T-helper 17 cell (primary cell): ENCODE results near the gene VSIG2. TPM values are rescaled to one million over a fixed set of nuclear protein-coding genes. Genes with fewer than 3 reads are reported as not detected.

Experiments used
- ATAC-seq: fragments of 150-1000 bp; cut with Tn5 transposase; 2 replicates; pipeline ENCODE4 v1.10.0; 2021; ENCODE audit warnings: mild to moderate bottlenecking, moderate library complexity
- DNase-seq, 3 donors: peaks; one replicate each; pipeline versions ENCODE4 v3.0.0 to v3.0.0-alpha.2; 2020 to 2021
- H3K9me3 ChIP-seq: one replicate; pipeline ENCODE4 v1.7.0; 2013; ENCODE audit warnings: low read length, mild to moderate bottlenecking; ENCODE audit not compliant: control insufficient read depth, poor library complexity, severe bottlenecking
- H3K27ac Mint-ChIP-seq: one replicate; pipeline ENCODE4 v1.8.0; 2022; ENCODE audit warnings: mild to moderate bottlenecking, moderate library complexity, mixed read lengths
- H3K27me3 Mint-ChIP-seq: one replicate; pipeline ENCODE4 v1.8.0; 2022; ENCODE audit warnings: mixed read lengths
- H3K36me3 Mint-ChIP-seq: one replicate; pipeline ENCODE4 v1.8.0; 2022; ENCODE audit warnings: low read depth, mixed read lengths
- H3K4me1 Mint-ChIP-seq: one replicate; pipeline ENCODE4 v1.8.0; 2022; ENCODE audit warnings: mild to moderate bottlenecking, mixed read lengths
- H3K4me3 Mint-ChIP-seq: one replicate; pipeline ENCODE4 v1.8.0; 2022; ENCODE audit warnings: mild to moderate bottlenecking, moderate library complexity, mixed read lengths
- total RNA-seq, 4 donors: library from RNA in 2 of 4; stranded (reverse) in 2 of 4; gene quantifications; one replicate each; pipeline ENCODE4 v1.2.3 and lab custom pipeline; 2022 to 2026

VSIG2 gene
- total RNA-seq, 2 donors from 2014 or later: 0.32 to 0.57 TPM

DNA sequence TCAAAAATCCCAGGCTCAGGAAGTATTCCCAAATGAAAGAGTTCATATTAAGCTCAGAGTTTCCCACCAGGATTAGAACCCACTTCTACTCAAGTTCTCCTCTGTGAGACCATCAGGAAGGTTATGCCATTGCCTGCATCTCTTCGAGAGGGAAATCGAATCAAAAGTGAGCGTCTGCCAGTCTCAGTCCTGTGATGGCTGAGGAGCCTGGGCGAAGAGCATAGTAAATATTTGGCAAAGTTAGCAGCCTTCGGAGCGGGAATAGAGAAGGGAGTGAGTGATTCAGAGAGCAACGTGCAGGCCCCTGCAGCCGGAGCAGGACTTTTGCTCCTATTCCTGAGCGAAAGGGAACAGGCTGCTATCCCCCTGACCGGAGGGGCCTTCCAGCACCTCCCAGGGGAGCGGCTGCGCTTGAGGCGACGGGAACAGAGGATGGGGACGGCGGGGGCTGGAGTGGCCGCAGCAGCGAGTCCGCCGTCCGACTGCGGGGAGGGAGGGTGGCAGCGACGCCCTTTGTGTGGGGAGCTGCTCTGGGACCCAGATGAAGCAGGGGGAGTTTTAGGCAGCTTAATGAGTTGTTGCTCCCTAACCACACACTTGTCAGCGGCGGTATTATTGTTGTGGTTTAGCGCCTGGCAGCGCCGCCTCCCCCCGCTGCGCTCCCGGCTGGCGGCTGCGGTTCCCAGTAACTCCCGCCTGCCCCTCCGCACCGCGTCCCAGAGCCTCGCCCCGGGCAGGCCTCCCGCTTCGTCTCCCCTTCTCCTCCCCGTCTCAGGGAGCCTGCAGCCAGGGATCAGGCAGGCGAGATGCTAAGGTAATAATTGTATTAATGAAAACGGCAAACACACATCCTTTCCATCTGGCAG lies 34.0 kb downstream of the VSIG2 start:
- H3K4me3 Mint-ChIP-seq: peak overlapping the region; percentile 87
- ATAC-seq: peak; percentile 80
- H3K36me3 Mint-ChIP-seq: peaks cover 2% of the 10 kb centered on the region

DNA sequence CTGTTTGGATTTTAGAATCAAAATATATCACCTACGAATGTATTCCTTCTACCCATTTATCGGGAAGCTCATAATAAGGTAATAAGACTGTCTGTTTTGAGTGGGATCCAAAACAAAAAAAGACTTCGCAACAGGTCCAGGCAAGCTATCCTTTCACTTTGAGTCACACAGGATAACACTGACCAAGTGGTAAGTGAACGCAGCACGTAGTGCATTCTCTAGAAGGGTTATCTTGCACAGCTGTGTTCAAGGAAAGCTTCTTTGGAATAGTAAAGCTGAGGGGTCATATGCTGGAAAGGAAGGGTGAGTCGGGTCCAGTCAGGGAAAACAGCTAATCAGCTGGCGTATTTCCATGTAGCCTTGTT lies 34.7 kb downstream of the VSIG2 start:
- Mint-ChIP-seq H3K4me1 (peaks cover 17% of the 10 kb centered on the region), H3K36me3 (peaks cover 3% of the 10 kb centered on the region), H3K27ac (peak overlapping the region; percentile 79), H3K4me3 (peak overlapping the region; percentile 87), H3K27me3 (peaks cover 75% of the 10 kb centered on the region)
- DNase-seq: no peak
- no peak for ATAC-seq
- H3K9me3 ChIP-seq: peaks cover 2% of the 10 kb centered on the region

More for the DNA sequence above, 34.0 kb downstream of the VSIG2 start:
- DNase-seq: peak in 1 of 3 donors; percentile 13
- peaks cover 1% of the 10 kb centered on the region for H3K9me3 ChIP-seq
- Mint-ChIP-seq H3K4me1 (peaks cover 23% of the 10 kb centered on the region), H3K27me3 (peaks cover 80% of the 10 kb centered on the region), H3K27ac (peak overlapping the region; percentile 79)

DNA sequence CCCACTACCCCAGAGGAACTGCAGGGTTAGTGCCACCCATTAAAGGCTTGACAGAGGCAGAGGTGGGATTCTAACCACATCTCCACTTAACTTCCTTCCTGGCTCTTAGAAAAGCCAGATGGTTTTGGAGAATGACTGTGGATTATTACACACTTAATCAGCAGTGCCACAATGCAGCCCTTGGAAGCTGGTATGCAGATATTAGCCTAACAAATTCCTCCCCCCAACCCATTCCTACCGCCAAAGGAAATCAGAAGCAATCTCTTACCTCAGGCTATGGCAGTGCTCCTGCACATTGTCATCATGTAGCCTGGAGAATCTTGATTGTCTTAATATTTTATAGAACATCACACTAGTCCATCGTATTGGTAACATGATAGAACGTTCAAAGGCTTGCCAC lies 35.5 kb downstream of the VSIG2 start:
- peak overlapping the region; percentile 25 for H3K4me3 Mint-ChIP-seq
- peaks cover 67% of the 10 kb centered on the region for H3K27me3 Mint-ChIP-seq

DNA sequence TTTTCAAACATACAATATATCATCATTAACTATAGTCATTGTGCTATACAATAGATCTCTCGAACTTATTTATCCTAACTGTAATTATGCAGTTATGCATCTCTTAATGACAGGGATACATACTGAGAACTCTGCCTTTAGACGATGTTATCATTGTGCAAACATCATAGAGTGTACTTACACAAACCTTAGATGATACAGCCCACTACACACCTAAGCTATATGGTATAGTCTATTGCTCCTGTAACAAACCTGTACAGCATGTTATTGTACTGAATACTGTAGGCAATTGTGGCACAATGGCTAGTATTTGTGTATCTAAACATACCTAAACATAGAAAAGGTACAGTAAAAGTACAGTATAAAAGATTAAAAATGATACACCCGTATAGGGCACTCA lies 39.7 kb downstream of the VSIG2 start:
- H3K27ac Mint-ChIP-seq: peak overlapping the region; percentile 59
- peaks cover 5% of the 10 kb centered on the region for H3K36me3 Mint-ChIP-seq
- peaks cover under 1% of the 10 kb centered on the region for H3K4me1 Mint-ChIP-seq
- H3K4me3 Mint-ChIP-seq: no peak overlapping the region
- peaks cover 35% of the 10 kb centered on the region for H3K27me3 Mint-ChIP-seq
- peaks cover 4% of the 10 kb centered on the region for H3K9me3 ChIP-seq
- no peak for DNase-seq
- no peak for ATAC-seq

More for the DNA sequence above, 35.5 kb downstream of the VSIG2 start:
- peaks cover 3% of the 10 kb centered on the region for H3K36me3 Mint-ChIP-seq
- H3K27ac Mint-ChIP-seq: no peak overlapping the region
- ATAC-seq (no peak), DNase-seq (no peak)
- H3K4me1 Mint-ChIP-seq: peaks cover 12% of the 10 kb centered on the region
- H3K9me3 ChIP-seq: peaks cover 2% of the 10 kb centered on the region

DNA sequence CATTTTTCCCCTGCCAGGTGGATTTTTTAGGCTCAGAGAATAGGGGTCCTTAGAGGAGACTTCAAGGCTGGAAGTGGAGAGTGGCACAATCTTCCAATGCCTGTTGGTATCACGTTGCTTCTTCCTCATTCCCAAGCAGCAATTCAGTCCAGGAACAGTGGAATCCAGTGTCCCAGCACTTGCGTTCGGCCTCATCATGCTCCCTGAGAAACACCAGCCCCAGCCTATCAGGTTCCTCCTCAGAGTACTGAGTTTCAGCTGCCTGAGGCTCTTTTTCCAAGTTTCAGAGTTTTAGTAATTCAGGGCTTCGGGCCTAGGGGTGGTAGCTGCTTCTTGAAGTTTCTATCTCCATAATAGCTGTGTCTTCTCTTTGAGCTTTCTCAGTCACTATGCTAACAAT lies 44.2 kb downstream of the VSIG2 start:
- Mint-ChIP-seq H3K4me1 (no peaks in the 10 kb centered on the region), H3K36me3 (peaks cover 3% of the 10 kb centered on the region), H3K4me3 (no peak overlapping the region), H3K27me3 (no peaks in the 10 kb centered on the region), H3K27ac (no peak overlapping the region)
- DNase-seq (no peak), ATAC-seq (no peak)
- H3K9me3 ChIP-seq: peaks cover 2% of the 10 kb centered on the region

DNA sequence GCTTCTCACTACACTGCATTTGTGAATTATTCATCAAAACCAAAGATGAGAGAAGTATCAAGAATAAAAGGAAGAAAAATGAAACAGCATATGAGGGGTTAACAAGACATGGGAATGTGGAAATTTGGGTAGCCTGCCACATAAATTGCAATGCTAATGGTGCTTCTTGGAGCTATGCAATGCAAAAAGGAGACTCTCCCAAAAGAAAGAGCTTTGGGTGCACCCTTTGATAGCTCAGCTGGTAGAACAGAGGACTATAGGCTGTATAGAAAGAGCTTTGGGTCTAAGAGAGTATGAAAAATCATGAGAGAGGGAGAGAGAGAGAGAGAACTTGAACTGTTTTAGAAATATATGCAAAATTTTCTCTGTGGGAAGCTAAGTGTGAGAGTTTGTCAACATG lies 52.0 kb downstream of the VSIG2 start:
- Mint-ChIP-seq H3K36me3 (peaks cover 2% of the 10 kb centered on the region), H3K27me3 (no peaks in the 10 kb centered on the region), H3K4me1 (no peaks in the 10 kb centered on the region), H3K27ac (no peak overlapping the region), H3K4me3 (no peak overlapping the region)
- no peaks in the 10 kb centered on the region for H3K9me3 ChIP-seq
- ATAC-seq (no peak), DNase-seq (no peak)

DNA sequence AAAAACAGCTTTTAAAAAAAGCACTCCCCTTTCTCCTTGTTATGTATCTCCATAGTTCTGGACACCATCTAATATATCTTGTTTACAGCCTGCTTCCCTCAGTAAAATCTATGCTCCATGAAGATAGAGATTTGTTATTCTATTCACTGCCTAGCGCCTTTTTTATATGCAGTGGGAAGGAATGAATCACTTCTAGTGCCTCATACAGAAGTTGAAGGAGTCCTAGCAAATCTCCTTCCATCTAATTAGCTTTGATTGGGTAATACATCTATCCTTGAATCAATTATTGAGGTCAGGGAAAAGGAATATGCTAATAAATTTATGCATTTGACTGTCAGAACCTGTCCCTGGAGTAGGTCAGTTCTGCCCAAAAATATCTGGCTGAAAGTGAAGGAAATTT lies 52.5 kb downstream of the VSIG2 start:
- no peak overlapping the region for H3K4me3 Mint-ChIP-seq
- DNase-seq (no peak), ATAC-seq (no peak)
- H3K36me3 Mint-ChIP-seq: peaks cover 2% of the 10 kb centered on the region
- H3K27ac Mint-ChIP-seq: no peak overlapping the region
- no peaks in the 10 kb centered on the region for H3K9me3 ChIP-seq
- H3K4me1 Mint-ChIP-seq: no peaks in the 10 kb centered on the region
- H3K27me3 Mint-ChIP-seq: no peaks in the 10 kb centered on the region

Other genes starting within 250 kb of the VSIG2 start
- not detected for gene OR8B12, start 208.6 kb downstream of the VSIG2 start, total RNA-seq
- not detected for gene OR8A1, start 182.3 kb downstream of the VSIG2 start, total RNA-seq
- gene PANX3, start 140.8 kb downstream of the VSIG2 start, total RNA-seq: not detected
- 10 to 100 TPM; 55.5 to 61.4 TPM for gene TBRG1, start 129.4 kb downstream of the VSIG2 start, total RNA-seq
- gene SIAE, start 78.5 kb downstream of the VSIG2 start, total RNA-seq: 10 to 100 TPM in 1 of 2 donors, 1 to 10 TPM in 1; 6.8 to 15.0 TPM
- gene SPA17, start 78.4 kb downstream of the VSIG2 start, total RNA-seq: 1 to 10 TPM in 1 of 2 donors, under 1 TPM in 1; 0.67 to 1.1 TPM
- gene NRGN, start 12.3 kb downstream of the VSIG2 start, total RNA-seq: 100 to 1,000 TPM in 1 of 2 donors, 10 to 100 TPM in 1; 20.8 to 614 TPM
- gene ESAM, start 10.0 kb upstream of the VSIG2 start, total RNA-seq: 10 to 100 TPM in 1 of 2 donors, 1 to 10 TPM in 1; 3.5 to 30.5 TPM
- gene MSANTD2, start 48.2 kb upstream of the VSIG2 start, total RNA-seq: 10 to 100 TPM; 10.1 to 11.3 TPM
- 10 to 100 TPM; 17.5 to 18.0 TPM for gene ROBO3, start 113.2 kb upstream of the VSIG2 start, total RNA-seq
- gene ROBO4, start 145.6 kb upstream of the VSIG2 start, total RNA-seq: not detected
- not detected for gene HEPN1, start 167.0 kb upstream of the VSIG2 start, total RNA-seq
- not detected for gene HEPACAM, start 183.8 kb upstream of the VSIG2 start, total RNA-seq
- gene CCDC15, start 201.9 kb upstream of the VSIG2 start, total RNA-seq: 1 to 10 TPM in 1 of 2 donors, under 1 TPM in 1; 0.91 to 1.3 TPM